ENCODE measurements around the gene NFIX. TPM values are rescaled to one million over a fixed set of nuclear protein-coding genes. Genes with fewer than 3 reads are reported as not detected.

NFIX gene
- total RNA-seq, 1 experiment from 2014 or later: 16.4 TPM

- CTCF ChIA-PET: interaction anchor here (0.6 kb wide), 1 partner anchor 26 kb away, joined by 3 read pairs; no protein-coding TSS in a partner anchor
- no TSS peak for BruUV-seq (replicated peaks)
- Mint-ChIP-seq H3K36me3 (ENCODE audit: insufficient read depth, unreplicated experiment) (peaks cover 17% of the 10 kb centered on the region), H3K4me1 (ENCODE audit: low read depth, unreplicated experiment) (no peaks in the 10 kb centered on the region), H3K9me3 (ENCODE audit: low read depth, unreplicated experiment) (no peaks in the 10 kb centered on the region), H3K27me3 (ENCODE audit: unreplicated experiment) (no peaks in the 10 kb centered on the region), H3K4me3 (ENCODE audit: low read depth, unreplicated experiment) (no peak overlapping the region), H3K27ac (ENCODE audit: unreplicated experiment) (no peak overlapping the region)
- no peak for DNase-seq
- intact Hi-C loops (cut with micrococcal nuclease; ENCODE audit: unreplicated experiment): no loop called here
- TF ChIP-seq CTCF (IDR thresholded peaks at IDR 0.05; ENCODE audit: unreplicated experiment): no peak
These were observed 140.1 kb downstream of the NFIX start for GRCh38 chr19:13135068-13136062.

- TF ChIP-seq CTCF (IDR thresholded peaks at IDR 0.05; ENCODE audit: unreplicated experiment): no peak
- H3K4me1 Mint-ChIP-seq (ENCODE audit: low read depth, unreplicated experiment): no peaks in the 10 kb centered on the region
- H3K27me3 Mint-ChIP-seq (ENCODE audit: unreplicated experiment): no peaks in the 10 kb centered on the region
- BruUV-seq (replicated peaks): no TSS peak
- DNase-seq: no peak
- H3K36me3 Mint-ChIP-seq (ENCODE audit: insufficient read depth, unreplicated experiment): peaks cover 24% of the 10 kb centered on the region
- no peaks in the 10 kb centered on the region for H3K9me3 Mint-ChIP-seq (ENCODE audit: low read depth, unreplicated experiment)
- H3K27ac Mint-ChIP-seq (ENCODE audit: unreplicated experiment): no peak overlapping the region
- intact Hi-C loops (cut with micrococcal nuclease; ENCODE audit: unreplicated experiment): no loop called here
- H3K4me3 Mint-ChIP-seq (ENCODE audit: low read depth, unreplicated experiment): no peak overlapping the region
- CTCF ChIA-PET: no interaction called here
These were observed 142.1 kb downstream of the NFIX start for GRCh38 chr19:13137290-13137794.

- CTCF ChIA-PET: no interaction called here
- no peak for DNase-seq
- TF ChIP-seq CTCF (IDR thresholded peaks at IDR 0.05; ENCODE audit: unreplicated experiment): no peak
- Mint-ChIP-seq H3K9me3 (ENCODE audit: low read depth, unreplicated experiment) (no peaks in the 10 kb centered on the region), H3K27ac (ENCODE audit: unreplicated experiment) (no peak overlapping the region), H3K36me3 (ENCODE audit: insufficient read depth, unreplicated experiment) (peaks cover 26% of the 10 kb centered on the region), H3K4me3 (ENCODE audit: low read depth, unreplicated experiment) (no peak overlapping the region), H3K4me1 (ENCODE audit: low read depth, unreplicated experiment) (no peaks in the 10 kb centered on the region), H3K27me3 (ENCODE audit: unreplicated experiment) (no peaks in the 10 kb centered on the region)
- intact Hi-C loops (cut with micrococcal nuclease; ENCODE audit: unreplicated experiment): no loop called here
- no TSS peak for BruUV-seq (replicated peaks)
These were observed 143.1 kb downstream of the NFIX start for GRCh38 chr19:13138171-13138915.

GRCh38 chr19:13138916-13139198 is 143.6 kb downstream of the NFIX start:
- Mint-ChIP-seq H3K9me3 (ENCODE audit: low read depth, unreplicated experiment) (no peaks in the 10 kb centered on the region), H3K4me1 (ENCODE audit: low read depth, unreplicated experiment) (no peaks in the 10 kb centered on the region), H3K27me3 (ENCODE audit: unreplicated experiment) (no peaks in the 10 kb centered on the region), H3K27ac (ENCODE audit: unreplicated experiment) (no peak overlapping the region), H3K36me3 (ENCODE audit: insufficient read depth, unreplicated experiment) (peaks cover 32% of the 10 kb centered on the region), H3K4me3 (ENCODE audit: low read depth, unreplicated experiment) (no peak overlapping the region)
- DNase-seq: no peak
- no TSS peak for BruUV-seq (replicated peaks)
- no peak for TF ChIP-seq CTCF (IDR thresholded peaks at IDR 0.05; ENCODE audit: unreplicated experiment)
- intact Hi-C loops (cut with micrococcal nuclease; ENCODE audit: unreplicated experiment): no loop called here
- CTCF ChIA-PET: no interaction called here
